Measurements from ENCODE around the gene NRP1.

Gene NRP1

DNA sequence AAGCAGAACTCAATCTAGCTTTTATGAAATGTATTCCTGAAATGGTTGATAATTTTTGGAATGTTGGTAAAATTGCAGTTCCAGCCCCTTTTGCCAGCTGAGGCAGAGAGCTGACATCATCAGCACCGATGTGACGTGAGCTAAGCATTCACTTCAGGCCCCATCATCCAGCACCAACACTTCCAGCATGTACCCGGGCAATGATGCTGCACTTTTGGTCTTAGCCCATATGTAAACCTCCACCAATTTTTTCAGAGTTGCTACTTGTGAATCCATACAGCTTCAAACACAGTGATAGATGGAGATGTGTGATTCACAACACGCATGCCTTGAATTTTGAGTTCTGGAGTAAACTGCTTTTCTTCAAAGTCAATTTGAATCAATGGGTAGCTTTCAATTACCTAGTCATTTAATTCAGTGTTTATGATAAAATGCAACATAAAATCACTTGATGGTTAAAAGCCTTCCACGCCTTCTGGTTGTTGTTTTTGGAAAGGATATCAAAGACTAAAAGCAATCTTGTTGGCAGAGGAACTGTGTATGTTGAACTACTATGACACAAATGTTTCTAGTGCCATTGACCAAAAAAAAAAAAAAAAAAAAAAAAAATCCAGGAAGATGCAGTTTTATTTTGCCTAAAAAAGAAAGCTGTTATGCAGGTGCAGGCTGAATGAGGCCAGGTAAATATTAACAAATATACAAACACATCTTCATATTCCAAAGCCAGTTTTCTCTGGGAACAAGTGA lies 73.9 kb downstream of the NRP1 start:
- no peak for DNase-seq (ENCODE audit: low read depth in 2 of 2)

DNA sequence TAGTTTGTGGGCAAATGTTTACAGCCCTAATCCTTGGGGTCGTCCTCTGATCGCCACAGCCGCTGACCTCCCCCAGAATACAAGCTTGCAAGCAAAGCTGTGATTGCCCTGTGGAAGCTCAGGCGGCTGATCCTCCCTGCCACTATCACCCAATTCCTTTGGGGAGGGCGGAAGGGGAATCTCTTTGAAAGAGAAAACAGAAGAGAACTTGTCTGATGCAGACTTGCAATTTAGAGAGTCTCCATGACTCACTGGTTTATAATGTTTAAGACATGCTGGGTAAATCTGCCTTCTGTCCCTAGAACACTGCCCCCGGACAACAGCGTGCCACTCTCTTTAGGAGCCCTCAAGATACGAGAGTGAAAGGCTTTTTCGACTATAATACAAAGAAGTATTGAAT lies 75.5 kb downstream of the NRP1 start:
- DNase-seq (ENCODE audit: low read depth in 2 of 2), result no peak

GRCh38 chr10:33257439-33258080 lies 76.9 kb downstream of the NRP1 start:
- no peak for DNase-seq (ENCODE audit: low read depth in 2 of 2)

DNA sequence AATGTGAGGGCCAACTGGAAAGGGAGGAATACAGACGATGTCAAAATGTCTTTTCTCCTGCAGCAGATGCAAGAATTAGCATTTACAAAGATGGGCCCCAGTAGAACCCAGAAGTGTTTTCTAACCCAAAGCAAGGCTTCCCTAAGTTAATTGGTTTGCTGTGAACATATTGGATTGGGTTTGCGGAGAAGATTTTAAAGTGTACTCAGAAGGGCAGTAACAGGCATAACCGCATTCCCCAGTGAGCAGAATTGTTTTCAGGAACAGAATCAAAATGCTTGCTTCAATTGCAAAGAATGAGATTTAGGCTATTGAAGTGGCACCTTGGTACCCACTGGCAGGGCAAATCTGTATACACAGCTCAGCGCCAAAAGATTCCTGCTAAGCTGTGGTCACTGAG lies 78.0 kb downstream of the NRP1 start:
- no peak for DNase-seq (ENCODE audit: low read depth in 2 of 2)

GRCh38 chr10:33254556-33255160 lies 79.8 kb downstream of the NRP1 start:
- no peak for DNase-seq (ENCODE audit: low read depth in 2 of 2)

DNA sequence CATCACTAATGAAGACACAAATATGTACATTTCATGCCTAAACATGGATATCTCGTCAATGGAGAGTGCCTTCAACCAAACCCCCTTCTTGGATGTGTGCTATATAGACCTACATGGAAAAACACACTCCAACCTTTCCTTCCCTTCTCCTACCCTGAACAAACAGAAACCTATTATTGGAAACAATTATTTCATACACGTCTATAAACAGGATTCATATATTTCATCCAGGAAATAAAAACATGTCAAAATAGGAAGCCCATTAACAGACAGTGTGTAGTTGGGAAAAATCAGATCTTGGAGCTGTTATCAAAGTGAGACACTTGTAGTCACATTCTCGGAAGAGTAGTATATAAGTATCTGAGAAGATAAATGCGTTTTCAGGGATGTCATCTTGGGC lies 81.1 kb downstream of the NRP1 start:
- no peak for DNase-seq (ENCODE audit: low read depth in 2 of 2)

GRCh38 chr10:33252794-33253203 lies 81.7 kb downstream of the NRP1 start:
- DNase-seq (ENCODE audit: low read depth in 2 of 2), result no peak

DNA sequence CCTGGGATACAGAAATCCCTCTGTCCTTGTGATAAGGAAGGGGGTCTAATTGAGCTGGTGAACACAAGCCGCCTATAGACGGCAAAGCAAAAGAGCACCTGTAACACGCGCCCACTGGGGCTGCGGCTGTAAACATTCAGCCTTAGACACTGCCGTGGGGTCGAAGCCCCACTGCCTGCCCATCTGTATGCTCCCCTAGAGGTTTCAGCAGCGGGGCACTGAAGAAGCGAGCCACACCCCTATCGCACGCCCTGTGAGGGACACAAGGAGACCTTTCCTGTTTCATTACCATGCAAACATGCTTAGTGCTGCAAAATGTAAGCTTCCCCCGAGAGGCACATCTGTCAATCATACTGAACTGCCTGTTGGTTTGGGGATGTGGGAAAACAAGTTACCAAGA lies 82.1 kb downstream of the NRP1 start:
- DNase-seq (ENCODE audit: low read depth in 2 of 2), result no peak

DNA sequence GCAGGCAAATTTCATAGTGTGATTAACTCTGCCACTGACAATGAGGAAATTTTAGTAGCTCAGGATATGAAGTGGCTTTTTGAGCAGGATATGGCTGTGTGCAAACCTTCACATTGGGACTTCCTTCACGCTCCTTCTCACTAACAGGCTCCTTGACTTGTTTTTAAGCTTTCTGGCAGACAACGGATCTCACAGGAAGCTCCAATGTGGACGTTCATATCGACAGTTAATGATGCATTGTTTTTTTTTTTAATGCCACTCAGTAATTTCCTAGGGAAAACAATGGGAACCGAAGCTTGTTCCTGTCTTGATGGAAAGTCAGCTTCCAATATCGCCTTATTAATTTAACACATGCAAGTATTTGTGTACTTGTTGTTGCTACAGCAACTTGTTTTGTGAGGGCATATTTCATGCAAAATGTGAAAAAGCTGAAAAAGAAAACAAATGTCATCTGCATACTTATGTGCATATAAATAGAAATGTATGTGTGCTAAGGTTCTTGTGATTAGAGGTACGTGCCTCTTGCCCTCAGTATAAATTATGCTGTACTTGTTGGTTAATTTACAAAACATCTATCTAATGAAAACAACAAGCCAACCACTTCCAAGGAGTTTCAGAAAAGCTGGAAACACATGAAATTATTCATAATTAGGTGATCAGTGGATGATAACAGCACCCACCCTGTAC lies 84.7 kb downstream of the NRP1 start:
- DNase-seq (ENCODE audit: low read depth in 2 of 2), result no peak

DNA sequence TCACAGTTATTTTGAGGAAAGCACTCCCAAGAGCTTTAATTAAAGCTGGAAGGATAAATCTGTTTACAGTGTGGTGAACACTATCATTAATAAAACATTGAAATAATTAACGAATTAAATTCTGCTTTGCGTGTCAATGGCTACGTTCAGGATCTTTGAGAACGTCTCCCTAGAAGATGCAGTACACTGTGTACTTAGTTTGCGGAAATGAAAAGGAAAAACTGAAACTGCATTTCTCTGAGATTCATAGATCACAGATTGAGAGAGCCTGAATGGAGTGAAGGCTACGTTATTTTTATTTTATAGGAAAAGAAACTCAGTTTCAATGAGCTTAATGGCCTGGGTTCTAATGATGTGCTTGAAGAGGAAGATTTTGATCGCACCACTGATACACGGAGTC lies 85.3 kb downstream of the NRP1 start:
- no peak for DNase-seq (ENCODE audit: low read depth in 2 of 2)

DNA sequence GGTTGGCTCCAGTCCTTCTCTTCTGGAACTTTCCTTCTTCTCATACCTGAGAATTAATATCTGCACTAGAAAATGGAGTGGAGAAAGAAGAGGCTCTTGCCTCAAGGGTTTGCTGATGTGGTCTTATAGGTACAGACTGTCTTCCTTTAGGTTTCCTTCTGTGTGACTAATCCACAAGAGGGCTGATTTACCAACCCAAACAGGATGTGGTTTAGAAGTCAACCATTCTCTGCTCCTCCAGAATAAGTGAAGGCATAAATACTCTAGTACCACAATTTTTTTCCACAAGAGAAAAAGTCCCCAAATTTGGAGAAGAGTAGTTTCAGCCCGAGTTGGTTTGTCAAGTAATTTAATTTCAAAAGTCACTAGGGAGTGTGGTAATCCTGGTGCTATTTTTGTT lies 85.8 kb downstream of the NRP1 start:
- peak in 1 of 2 donors; percentile 6 for DNase-seq (ENCODE audit: low read depth in 2 of 2)

DNA sequence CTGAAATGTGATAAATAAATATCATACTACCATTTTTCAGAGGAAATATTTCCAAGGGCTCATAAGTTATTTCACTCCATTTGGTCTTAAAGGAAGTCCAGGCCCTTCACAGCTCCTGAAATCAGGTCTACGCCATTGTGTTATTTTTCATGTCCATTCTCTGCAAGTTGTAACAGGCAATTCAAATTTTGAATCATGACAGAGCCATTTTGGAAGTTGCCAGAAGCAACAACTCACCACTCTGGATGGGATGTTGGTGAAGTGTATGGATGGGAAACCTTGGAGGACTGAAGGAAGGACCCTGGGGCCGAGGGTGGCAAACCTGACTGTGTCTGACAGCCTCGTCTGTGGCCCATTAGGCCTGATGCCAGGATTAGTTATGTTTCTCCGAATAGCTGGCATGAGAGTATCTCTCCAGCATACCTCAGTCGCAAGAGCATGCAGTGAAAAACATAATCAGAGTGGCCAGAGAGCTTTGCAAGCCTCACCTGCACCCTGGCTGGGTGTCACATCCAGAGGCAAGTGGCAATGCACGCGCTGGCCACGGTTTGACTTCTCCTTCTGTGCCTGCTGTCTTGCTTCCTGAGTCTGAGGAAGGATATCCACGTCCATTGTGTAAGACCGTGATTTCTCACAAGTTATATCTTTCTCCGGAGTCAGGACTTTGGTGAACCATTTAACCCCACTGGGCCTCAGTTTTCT lies 87.1 kb downstream of the NRP1 start:
- no peak for DNase-seq (ENCODE audit: low read depth in 2 of 2)

GRCh38 chr10:33245343-33245742 lies 89.1 kb downstream of the NRP1 start:
- DNase-seq (ENCODE audit: low read depth in 2 of 2), result no peak

DNA sequence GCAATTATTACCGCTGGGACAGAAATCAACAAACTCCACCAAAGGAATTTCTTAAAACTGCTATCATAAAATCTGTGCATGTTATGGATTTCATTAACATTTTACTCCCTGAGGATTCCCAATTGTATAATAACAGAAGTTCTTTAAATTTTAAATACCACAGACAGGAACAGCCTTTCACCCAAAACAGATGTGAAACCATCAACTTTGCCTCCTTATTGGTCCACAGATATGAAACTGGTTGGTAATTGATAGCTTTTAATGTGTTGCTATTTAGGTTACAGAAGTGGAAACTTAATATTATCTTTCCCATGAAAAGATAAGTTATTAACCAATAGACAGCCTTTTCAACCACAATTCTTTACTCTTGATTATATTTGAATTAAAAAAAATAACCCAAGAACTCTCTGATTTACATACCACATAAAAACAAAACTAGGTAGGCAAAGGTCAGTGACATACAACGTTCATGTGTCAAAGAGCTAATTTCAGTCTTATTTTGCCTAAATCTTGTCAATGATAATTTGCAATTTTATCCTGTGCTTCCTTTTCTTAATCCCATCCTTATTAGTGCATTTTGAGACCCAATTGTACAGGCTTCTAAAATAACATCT lies 90.0 kb downstream of the NRP1 start:
- no peak for DNase-seq (ENCODE audit: low read depth in 2 of 2)

DNA sequence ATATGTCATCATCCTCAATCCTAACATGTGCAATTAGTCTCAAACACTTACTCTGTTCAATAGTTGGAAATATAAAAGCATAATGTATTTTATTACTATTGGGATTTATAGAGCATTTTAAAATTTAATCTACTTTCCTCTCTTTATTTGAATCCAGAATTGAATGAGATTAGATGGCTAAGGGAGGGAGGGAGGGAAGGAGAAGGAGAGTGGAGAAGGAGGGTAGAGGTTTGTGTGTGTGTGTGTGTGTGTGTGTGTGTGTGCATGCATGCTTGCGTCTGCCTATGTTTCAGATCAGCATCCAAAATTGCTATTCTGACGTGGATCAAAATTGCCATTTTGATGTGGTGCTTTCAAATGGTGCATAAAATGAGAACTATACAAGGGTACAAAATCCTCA lies 90.8 kb downstream of the NRP1 start:
- no peak for DNase-seq (ENCODE audit: low read depth in 2 of 2)

- no peak for DNase-seq (ENCODE audit: low read depth in 2 of 2)
These were observed 91.5 kb downstream of the NRP1 start for GRCh38 chr10:33242931-33243330.

GRCh38 chr10:33241351-33241750 lies 93.1 kb downstream of the NRP1 start:
- DNase-seq (ENCODE audit: low read depth in 2 of 2), result no peak

DNA sequence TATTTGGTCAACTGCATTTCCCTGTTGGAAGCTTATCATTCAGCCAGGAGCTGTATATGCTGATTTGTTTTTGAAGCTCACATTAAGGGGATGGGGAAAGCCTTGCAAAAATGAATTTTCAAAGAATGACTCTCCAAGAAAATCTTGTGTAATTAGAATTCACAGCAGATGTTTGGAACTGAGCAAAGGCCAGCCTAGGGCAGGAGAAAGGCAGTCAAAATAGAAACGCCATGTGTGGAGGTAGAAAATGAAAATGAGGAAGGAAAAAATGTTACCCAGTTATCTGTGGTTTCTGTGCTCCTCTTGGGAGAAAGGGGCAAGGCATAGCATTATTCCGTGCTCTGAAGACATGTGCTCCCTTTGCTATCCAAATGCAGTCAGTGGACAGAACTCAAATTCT lies 93.5 kb downstream of the NRP1 start:
- no peak for DNase-seq (ENCODE audit: low read depth in 2 of 2)

- DNase-seq (ENCODE audit: low read depth in 2 of 2), result no peak
These were observed 94.2 kb downstream of the NRP1 start for GRCh38 chr10:33240258-33240657.

DNA sequence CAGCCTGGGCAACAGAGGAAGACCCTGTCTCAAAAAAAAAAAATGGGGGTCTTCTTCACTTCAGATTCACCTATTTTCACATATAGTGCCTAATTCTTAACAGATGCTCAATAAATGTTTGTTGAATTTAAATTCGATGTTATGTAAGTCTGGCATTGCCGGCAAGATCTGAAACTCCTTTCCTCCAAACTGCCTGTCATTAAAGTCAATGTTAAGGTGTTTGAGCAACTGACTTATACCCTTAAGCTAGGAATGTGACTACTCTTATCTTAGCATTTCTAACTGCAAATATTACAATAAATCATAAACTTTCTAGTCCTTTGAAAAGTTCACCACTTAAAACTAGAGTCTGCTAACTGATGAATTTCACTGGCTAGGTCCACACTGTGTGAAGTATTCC lies 95.2 kb downstream of the NRP1 start:
- DNase-seq (ENCODE audit: low read depth in 2 of 2), result no peak

GRCh38 chr10:33238643-33239042 lies 95.8 kb downstream of the NRP1 start:
- DNase-seq (ENCODE audit: low read depth in 2 of 2), result no peak
